ENCODE data around the gene CFAP53.

DNA sequence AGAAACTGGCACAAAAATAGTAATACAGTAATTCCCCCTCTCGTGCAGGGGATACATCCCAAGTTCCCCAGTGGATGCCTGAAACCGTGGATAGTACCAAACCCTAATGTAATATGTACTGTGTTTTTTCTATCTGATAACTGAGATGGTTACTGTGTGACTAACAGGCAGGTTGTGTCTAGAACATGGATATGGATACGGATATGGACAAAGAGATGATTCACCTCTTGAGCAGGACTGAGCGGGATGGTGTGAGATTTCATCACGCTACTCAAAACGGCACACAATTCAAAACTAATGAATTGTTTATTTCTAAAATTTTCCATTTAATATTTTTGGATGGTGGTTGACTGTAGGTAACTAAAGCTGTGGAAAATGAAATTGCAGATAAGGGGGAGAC is 11.6 kb upstream of the CFAP53 start:
- TF ChIP-seq, protein P1, sequence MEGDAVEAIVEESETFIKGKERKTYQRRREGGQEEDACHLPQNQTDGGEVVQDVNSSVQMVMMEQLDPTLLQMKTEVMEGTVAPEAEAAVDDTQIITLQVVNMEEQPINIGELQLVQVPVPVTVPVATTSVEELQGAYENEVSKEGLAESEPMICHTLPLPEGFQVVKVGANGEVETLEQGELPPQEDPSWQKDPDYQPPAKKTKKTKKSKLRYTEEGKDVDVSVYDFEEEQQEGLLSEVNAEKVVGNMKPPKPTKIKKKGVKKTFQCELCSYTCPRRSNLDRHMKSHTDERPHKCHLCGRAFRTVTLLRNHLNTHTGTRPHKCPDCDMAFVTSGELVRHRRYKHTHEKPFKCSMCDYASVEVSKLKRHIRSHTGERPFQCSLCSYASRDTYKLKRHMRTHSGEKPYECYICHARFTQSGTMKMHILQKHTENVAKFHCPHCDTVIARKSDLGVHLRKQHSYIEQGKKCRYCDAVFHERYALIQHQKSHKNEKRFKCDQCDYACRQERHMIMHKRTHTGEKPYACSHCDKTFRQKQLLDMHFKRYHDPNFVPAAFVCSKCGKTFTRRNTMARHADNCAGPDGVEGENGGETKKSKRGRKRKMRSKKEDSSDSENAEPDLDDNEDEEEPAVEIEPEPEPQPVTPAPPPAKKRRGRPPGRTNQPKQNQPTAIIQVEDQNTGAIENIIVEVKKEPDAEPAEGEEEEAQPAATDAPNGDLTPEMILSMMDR (IDR thresholded peaks at IDR 0.05; ENCODE audit: insufficient read depth, low read length, poor library complexity, severe bottlenecking): no peak
- no peak for TF ChIP-seq EZH2phosphoT487 (conservative IDR thresholded peaks at IDR 0.05; ENCODE audit: low read length)

All from SU-DHL-6 (cell line).